ENCODE data around the gene ENC1. TPM values are rescaled to one million over a fixed set of nuclear protein-coding genes. Genes with fewer than 3 reads are reported as not detected.

ENC1 gene
- total RNA-seq, 2 experiments from 2014 or later = 12.1 to 25.9 TPM

DNA sequence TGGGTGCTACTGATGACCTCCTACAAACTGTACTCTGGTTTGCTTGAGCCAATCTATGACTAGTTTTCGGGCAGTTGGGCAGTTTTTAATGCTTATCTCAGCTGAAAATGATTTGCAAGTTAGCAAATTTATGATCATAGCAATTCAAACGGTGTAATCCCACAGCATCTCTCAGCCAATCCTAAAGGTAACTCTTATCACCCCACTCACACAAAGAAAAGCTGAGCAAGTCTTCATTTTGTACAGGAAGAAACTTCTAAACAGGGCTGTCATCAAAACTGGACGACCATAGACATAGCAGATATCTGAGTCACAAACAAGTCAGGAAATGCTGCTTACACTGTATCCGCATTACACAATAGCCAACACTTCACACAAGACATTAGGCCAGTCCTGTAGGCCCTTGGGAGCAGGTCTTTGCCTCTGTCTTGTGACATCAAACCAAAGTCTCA is 2.6 kb upstream of the ENC1 start:
- no peak for DNase-seq (ENCODE audit: low spot score)
- Histone ChIP-seq H3K9me2 (ENCODE audit: insufficient read depth, low read length) (no peaks in the 10 kb centered on the region), H3K79me2 (ENCODE audit: insufficient read depth, low read depth, low read length) (peaks cover 14% of the 10 kb centered on the region; the same call in 1 of the 2 replicates), H3K36me3 (ENCODE audit: insufficient read depth, low read length) (no peaks in the 10 kb centered on the region), H2AFZ (ENCODE audit: low read length) (no peak overlapping the region), H3K27ac (ENCODE audit: low read depth, low read length, poor library complexity, severe bottlenecking) (no peak overlapping the region), H3K9me3 (ENCODE audit: low read length) (no peaks in the 10 kb centered on the region), H3K4me3 (ENCODE audit: low read depth, low read length, poor library complexity, severe bottlenecking) (no peak overlapping the region), H3K4me2 (ENCODE audit: low read length) (no peak overlapping the region), H4K20me1 (ENCODE audit: insufficient read depth, low read length) (peaks cover 9% of the 10 kb centered on the region; the same call in 1 of the 2 replicates), H3K4me1 (ENCODE audit: insufficient read depth, low read length, poor library complexity, severe bottlenecking) (peaks cover 26% of the 10 kb centered on the region)
- BruUV-seq (replicated peaks) = no TSS peak
- ChIA-PET CTCF (ENCODE audit: unreplicated experiment) (no interaction called here), POLR2A (interaction anchor here (1.0 to 1.5 kb wide), 2 partner anchors 257 to 700 kb away, joined by 3 read pairs; no protein-coding TSS in a partner anchor)
- no peak for TF ChIP-seq EZH2phosphoT487 (IDR thresholded peaks at IDR 0.05; ENCODE audit: borderline replicate concordance, low read depth, low read length)
- TF ChIP-seq, protein P1, sequence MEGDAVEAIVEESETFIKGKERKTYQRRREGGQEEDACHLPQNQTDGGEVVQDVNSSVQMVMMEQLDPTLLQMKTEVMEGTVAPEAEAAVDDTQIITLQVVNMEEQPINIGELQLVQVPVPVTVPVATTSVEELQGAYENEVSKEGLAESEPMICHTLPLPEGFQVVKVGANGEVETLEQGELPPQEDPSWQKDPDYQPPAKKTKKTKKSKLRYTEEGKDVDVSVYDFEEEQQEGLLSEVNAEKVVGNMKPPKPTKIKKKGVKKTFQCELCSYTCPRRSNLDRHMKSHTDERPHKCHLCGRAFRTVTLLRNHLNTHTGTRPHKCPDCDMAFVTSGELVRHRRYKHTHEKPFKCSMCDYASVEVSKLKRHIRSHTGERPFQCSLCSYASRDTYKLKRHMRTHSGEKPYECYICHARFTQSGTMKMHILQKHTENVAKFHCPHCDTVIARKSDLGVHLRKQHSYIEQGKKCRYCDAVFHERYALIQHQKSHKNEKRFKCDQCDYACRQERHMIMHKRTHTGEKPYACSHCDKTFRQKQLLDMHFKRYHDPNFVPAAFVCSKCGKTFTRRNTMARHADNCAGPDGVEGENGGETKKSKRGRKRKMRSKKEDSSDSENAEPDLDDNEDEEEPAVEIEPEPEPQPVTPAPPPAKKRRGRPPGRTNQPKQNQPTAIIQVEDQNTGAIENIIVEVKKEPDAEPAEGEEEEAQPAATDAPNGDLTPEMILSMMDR (conservative IDR thresholded peaks at IDR 0.05; ENCODE audit: low read length) = no peak
- intact Hi-C loops (cut with micrococcal nuclease; ENCODE audit: unreplicated experiment) = loop anchor here (10.0 kb wide), 1 partner anchor 348 kb away; no protein-coding TSS in a partner anchor

DNA sequence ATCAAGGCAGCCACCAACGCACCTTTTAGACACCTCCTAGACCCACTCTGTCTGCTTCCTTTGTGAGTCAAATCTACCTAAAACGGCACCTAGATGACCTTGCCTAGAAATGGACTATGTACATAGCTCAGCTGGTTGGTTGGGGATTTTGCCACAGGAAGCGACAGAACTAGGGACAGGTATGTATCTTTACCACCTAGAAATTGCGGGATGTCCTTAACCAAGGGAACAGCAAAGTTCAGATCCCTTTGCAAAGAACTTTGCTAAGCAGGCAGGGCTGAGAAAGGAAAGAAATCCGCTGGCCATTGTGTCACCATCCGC is 2.0 kb upstream of the ENC1 start:
- DNase-seq (ENCODE audit: low spot score) = no peak
- Histone ChIP-seq H3K79me2 (ENCODE audit: insufficient read depth, low read depth, low read length) (peaks cover 14% of the 10 kb centered on the region; the same call in 1 of the 2 replicates), H3K9me2 (ENCODE audit: insufficient read depth, low read length) (no peaks in the 10 kb centered on the region), H3K4me2 (ENCODE audit: low read length) (no peak overlapping the region), H3K4me3 (ENCODE audit: low read depth, low read length, poor library complexity, severe bottlenecking) (no peak overlapping the region), H3K4me1 (ENCODE audit: insufficient read depth, low read length, poor library complexity, severe bottlenecking) (peaks cover 32% of the 10 kb centered on the region), H4K20me1 (ENCODE audit: insufficient read depth, low read length) (peaks cover 9% of the 10 kb centered on the region; the same call in 1 of the 2 replicates), H3K27ac (ENCODE audit: low read depth, low read length, poor library complexity, severe bottlenecking) (no peak overlapping the region), H3K36me3 (ENCODE audit: insufficient read depth, low read length) (no peaks in the 10 kb centered on the region), H2AFZ (ENCODE audit: low read length) (peak overlapping the region; percentile 82; the same call in 1 of the 2 replicates), H3K9me3 (ENCODE audit: low read length) (no peaks in the 10 kb centered on the region)
- no TSS peak for BruUV-seq (replicated peaks)
- intact Hi-C loops (cut with micrococcal nuclease; ENCODE audit: unreplicated experiment) = loop anchor here (1.0 to 10.0 kb wide), 2 partner anchors 348 to 741 kb away; no protein-coding TSS in a partner anchor
- CTCF ChIA-PET (ENCODE audit: unreplicated experiment) = no interaction called here
- TF ChIP-seq, protein P1 (conservative IDR thresholded peaks at IDR 0.05; ENCODE audit: low read length) = no peak
- TF ChIP-seq EZH2phosphoT487 (IDR thresholded peaks at IDR 0.05; ENCODE audit: borderline replicate concordance, low read depth, low read length) = no peak
- POLR2A ChIA-PET = no interaction called here
